KMS-11 (cell line): ENCODE data around the gene CENPV.
"Not testable (repeated sequence)": the region's sequence is repeated elsewhere in the genome, so short reads cannot be mapped to it uniquely, and the experiment has no call there.

Experiments used
- H2AFZ ChIP-seq: fragments of 200-600 bp; sonication (generic); 2 replicates; pipeline ENCODE4 v1.6.1; 2016; ENCODE audit warnings: antibody characterized with exemption, mixed run types, low read depth
- H3K27ac ChIP-seq: fragments of 200-600 bp; sonication (generic); 2 replicates; pipeline ENCODE4 v1.6.1; 2016; ENCODE audit warnings: mild to moderate bottlenecking, mixed run types
- H3K27me3 ChIP-seq: fragments of 200-600 bp; sonication (generic); 2 replicates; pipeline ENCODE4 v1.6.1; 2017; ENCODE audit warnings: mild to moderate bottlenecking, low read depth, mixed run types, moderate library complexity; ENCODE audit not compliant: insufficient read depth
- H3K36me3 ChIP-seq: fragments of 200-600 bp; sonication (generic); 2 replicates; pipeline ENCODE4 v1.6.1; 2017; ENCODE audit warnings: mild to moderate bottlenecking, mixed run types; ENCODE audit not compliant: insufficient read depth
- H3K4me1 ChIP-seq: fragments of 200-600 bp; sonication (generic); 2 replicates; pipeline ENCODE4 v1.6.1; 2016; ENCODE audit warnings: mild to moderate bottlenecking, low read depth, mixed run types; ENCODE audit not compliant: poor library complexity, severe bottlenecking
- H3K4me2 ChIP-seq: fragments of 200-600 bp; sonication (generic); 2 replicates; pipeline ENCODE4 v1.7.0; 2016; ENCODE audit warnings: mild to moderate bottlenecking, mixed run types
- H3K4me3 ChIP-seq: fragments of 200-600 bp; sonication (generic); IDR thresholded peaks from 2 replicates; pipeline ENCODE4 v1.6.1; 2017; ENCODE audit warnings: low read depth, low read length, mixed read lengths; ENCODE audit not compliant: insufficient read depth
- H3K79me2 ChIP-seq: fragments of 200-600 bp; sonication (generic); 2 replicates; pipeline ENCODE4 v1.6.1; 2016; ENCODE audit warnings: low read depth, mixed run types; ENCODE audit not compliant: insufficient read depth
- H3K9ac ChIP-seq: fragments of 200-600 bp; sonication (generic); 2 replicates; pipeline ENCODE4 v1.6.1; 2016; ENCODE audit warnings: mild to moderate bottlenecking, mixed run types
- H4K20me1 ChIP-seq: fragments of 200-600 bp; sonication (generic); 2 replicates; pipeline ENCODE4 v1.6.1; 2016; ENCODE audit warnings: mild to moderate bottlenecking, mixed run types; ENCODE audit not compliant: insufficient read depth
- TF ChIP-seq, protein P1 (sequence below): fragments of 200-600 bp; sonication (generic); conservative IDR thresholded peaks from 2 replicates; pipeline ENCODE4 v1.6.1; 2017; ENCODE audit warnings: low read depth, mild to moderate bottlenecking, antibody characterized with exemption, low read length, moderate library complexity, mixed read lengths

Gene CENPV

GRCh38 chr17:16391451-16391850, 38.2 kb upstream of the CENPV start:
- TF ChIP-seq, protein P1, sequence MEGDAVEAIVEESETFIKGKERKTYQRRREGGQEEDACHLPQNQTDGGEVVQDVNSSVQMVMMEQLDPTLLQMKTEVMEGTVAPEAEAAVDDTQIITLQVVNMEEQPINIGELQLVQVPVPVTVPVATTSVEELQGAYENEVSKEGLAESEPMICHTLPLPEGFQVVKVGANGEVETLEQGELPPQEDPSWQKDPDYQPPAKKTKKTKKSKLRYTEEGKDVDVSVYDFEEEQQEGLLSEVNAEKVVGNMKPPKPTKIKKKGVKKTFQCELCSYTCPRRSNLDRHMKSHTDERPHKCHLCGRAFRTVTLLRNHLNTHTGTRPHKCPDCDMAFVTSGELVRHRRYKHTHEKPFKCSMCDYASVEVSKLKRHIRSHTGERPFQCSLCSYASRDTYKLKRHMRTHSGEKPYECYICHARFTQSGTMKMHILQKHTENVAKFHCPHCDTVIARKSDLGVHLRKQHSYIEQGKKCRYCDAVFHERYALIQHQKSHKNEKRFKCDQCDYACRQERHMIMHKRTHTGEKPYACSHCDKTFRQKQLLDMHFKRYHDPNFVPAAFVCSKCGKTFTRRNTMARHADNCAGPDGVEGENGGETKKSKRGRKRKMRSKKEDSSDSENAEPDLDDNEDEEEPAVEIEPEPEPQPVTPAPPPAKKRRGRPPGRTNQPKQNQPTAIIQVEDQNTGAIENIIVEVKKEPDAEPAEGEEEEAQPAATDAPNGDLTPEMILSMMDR: no peak
- H2AFZ ChIP-seq: no peak overlapping the region

GRCh38 chr17:16386126-16386507, 32.8 kb upstream of the CENPV start:
- H3K27me3 ChIP-seq, H3K36me3 ChIP-seq, H3K79me2 ChIP-seq, H3K27ac ChIP-seq, H3K4me2 ChIP-seq, H3K4me3 ChIP-seq, H4K20me1 ChIP-seq, H3K4me1 ChIP-seq: not testable (repeated sequence)
- peak overlapping the region; percentile 27; the same call in 1 of the 2 replicates for H3K9ac ChIP-seq
- peak overlapping the region; percentile 92; the same call in 1 of the 2 replicates for H2AFZ ChIP-seq

More at GRCh38 chr17:16391451-16391850, 38.2 kb upstream of the CENPV start:
- H3K36me3 ChIP-seq: no peaks in the 10 kb centered on the region
- H4K20me1 ChIP-seq: no peaks in the 10 kb centered on the region
- no peak overlapping the region for H3K27ac ChIP-seq
- no peak overlapping the region for H3K4me2 ChIP-seq
- H3K27me3 ChIP-seq: no peaks in the 10 kb centered on the region
- H3K9ac ChIP-seq: no peak overlapping the region
- H3K4me3 ChIP-seq: no peak overlapping the region
- H3K4me1 ChIP-seq: no peaks in the 10 kb centered on the region
- no peaks in the 10 kb centered on the region for H3K79me2 ChIP-seq

DNA sequence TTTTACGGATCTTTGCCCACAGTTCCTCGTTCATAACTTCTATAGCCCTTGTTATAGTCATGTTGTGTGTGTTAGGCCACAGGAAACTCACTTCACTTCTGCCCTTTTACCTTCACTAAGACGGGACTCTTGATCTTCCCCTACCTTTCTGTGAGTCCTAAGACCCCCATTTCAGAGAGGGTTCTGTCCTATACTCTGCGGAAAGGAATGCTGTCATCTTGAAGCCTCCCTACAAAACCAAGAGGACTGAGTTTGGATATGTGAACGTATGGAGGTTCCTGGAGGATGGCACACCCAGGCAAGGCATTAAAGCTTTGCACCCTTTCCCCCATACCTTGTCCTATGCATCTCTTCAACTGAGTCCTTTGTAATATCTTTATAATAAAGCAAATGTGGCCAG, 31.3 kb upstream of the CENPV start:
- H3K4me3 ChIP-seq: no peak overlapping the region
- no peak overlapping the region for H3K9ac ChIP-seq
- TF ChIP-seq, protein P1: no peak
- H3K27ac ChIP-seq: no peak overlapping the region
- H3K79me2 ChIP-seq: peaks cover 7% of the 10 kb centered on the region
- no peaks in the 10 kb centered on the region for H3K4me1 ChIP-seq
- H2AFZ ChIP-seq: no peak overlapping the region
- H3K4me2 ChIP-seq: no peak overlapping the region
- H4K20me1 ChIP-seq: no peaks in the 10 kb centered on the region
- H3K27me3 ChIP-seq: no peaks in the 10 kb centered on the region
- peaks cover 4% of the 10 kb centered on the region; the same call in 1 of the 2 replicates for H3K36me3 ChIP-seq

- H3K4me1 ChIP-seq: no peaks in the 10 kb centered on the region
Observed at GRCh38 chr17:16383772-16384287, 30.6 kb upstream of the CENPV start.

GRCh38 chr17:16383216-16383615, 29.9 kb upstream of the CENPV start:
- Histone ChIP-seq H4K20me1 (no peaks in the 10 kb centered on the region), H3K4me2 (no peak overlapping the region), H3K27ac (no peak overlapping the region)

More at GRCh38 chr17:16383772-16384287, 30.6 kb upstream of the CENPV start:
- Histone ChIP-seq H3K79me2 (peaks cover 7% of the 10 kb centered on the region), H2AFZ (no peak overlapping the region), H3K9ac (no peak overlapping the region), H3K4me3 (no peak overlapping the region), H3K27me3 (no peaks in the 10 kb centered on the region), H3K27ac (no peak overlapping the region), H3K4me2 (no peak overlapping the region), H4K20me1 (no peaks in the 10 kb centered on the region), H3K36me3 (peaks cover 4% of the 10 kb centered on the region; the same call in 1 of the 2 replicates)
- TF ChIP-seq, protein P1: no peak

More at GRCh38 chr17:16383216-16383615, 29.9 kb upstream of the CENPV start:
- H3K79me2 ChIP-seq: peaks cover 7% of the 10 kb centered on the region
- H2AFZ ChIP-seq: no peak overlapping the region
- no peak overlapping the region for H3K9ac ChIP-seq
- no peaks in the 10 kb centered on the region for H3K4me1 ChIP-seq
- no peaks in the 10 kb centered on the region for H3K27me3 ChIP-seq
- H3K36me3 ChIP-seq: peaks cover 4% of the 10 kb centered on the region; the same call in 1 of the 2 replicates
- TF ChIP-seq, protein P1: no peak
- no peak overlapping the region for H3K4me3 ChIP-seq
